CD4-positive, alpha-beta T cell treated with Interleukin-4 for 4 hours (primary cell): ENCODE data around the gene ATXN7L1.

Source experiments
- DNase-seq: peaks from one replicate; pipeline ENCODE4 v3.0.0-alpha.2; 2020

The ATXN7L1 gene

GRCh38 chr7:105775580-105775979 is 100.8 kb downstream of the ATXN7L1 start:
- no peak for DNase-seq

- no peak for DNase-seq
These were observed 103.4 kb downstream of the ATXN7L1 start for GRCh38 chr7:105773030-105773460.

- DNase-seq = no peak
These were observed 106.3 kb downstream of the ATXN7L1 start for GRCh38 chr7:105769901-105770628.

- DNase-seq = no peak
These were observed 107.4 kb downstream of the ATXN7L1 start for GRCh38 chr7:105768898-105769507.

- no peak for DNase-seq
These were observed 108.3 kb downstream of the ATXN7L1 start for GRCh38 chr7:105768117-105768516.

GRCh38 chr7:105766421-105767073 is 109.9 kb downstream of the ATXN7L1 start:
- DNase-seq = no peak

- DNase-seq = no peak
These were observed 110.6 kb downstream of the ATXN7L1 start for GRCh38 chr7:105765846-105766245.

- no peak for DNase-seq
These were observed 111.9 kb downstream of the ATXN7L1 start for GRCh38 chr7:105764506-105764905.

- peak; percentile 21 for DNase-seq
These were observed 115.6 kb downstream of the ATXN7L1 start for GRCh38 chr7:105760551-105761447.

GRCh38 chr7:105759670-105760550 is 116.5 kb downstream of the ATXN7L1 start:
- peak; percentile 21 for DNase-seq

- DNase-seq = no peak
These were observed 120.0 kb downstream of the ATXN7L1 start for GRCh38 chr7:105756367-105756766.

- no peak for DNase-seq
These were observed 123.6 kb downstream of the ATXN7L1 start for GRCh38 chr7:105752671-105753275.

GRCh38 chr7:105751054-105751453 is 125.3 kb downstream of the ATXN7L1 start:
- no peak for DNase-seq

GRCh38 chr7:105748701-105749100 is 127.7 kb downstream of the ATXN7L1 start:
- no peak for DNase-seq

- DNase-seq = no peak
These were observed 130.6 kb downstream of the ATXN7L1 start for GRCh38 chr7:105745681-105746330.

GRCh38 chr7:105744258-105744657 is 132.1 kb downstream of the ATXN7L1 start:
- no peak for DNase-seq

GRCh38 chr7:105743351-105744090 is 132.9 kb downstream of the ATXN7L1 start:
- no peak for DNase-seq

- DNase-seq = no peak
These were observed 133.6 kb downstream of the ATXN7L1 start for GRCh38 chr7:105742787-105743186.

- DNase-seq = no peak
These were observed 134.4 kb downstream of the ATXN7L1 start for GRCh38 chr7:105741982-105742381.

GRCh38 chr7:105738133-105738532 is 138.3 kb downstream of the ATXN7L1 start:
- DNase-seq = no peak
